DMS 273 (cell line): Measurements from ENCODE around the gene DCHS2.

Source experiments
- DNase-seq: peaks from one replicate; lab custom pipeline; 2025; ENCODE audit not compliant: unreplicated experiment; lab: John Stamatoyannopoulos, UW

Gene DCHS2

DNA sequence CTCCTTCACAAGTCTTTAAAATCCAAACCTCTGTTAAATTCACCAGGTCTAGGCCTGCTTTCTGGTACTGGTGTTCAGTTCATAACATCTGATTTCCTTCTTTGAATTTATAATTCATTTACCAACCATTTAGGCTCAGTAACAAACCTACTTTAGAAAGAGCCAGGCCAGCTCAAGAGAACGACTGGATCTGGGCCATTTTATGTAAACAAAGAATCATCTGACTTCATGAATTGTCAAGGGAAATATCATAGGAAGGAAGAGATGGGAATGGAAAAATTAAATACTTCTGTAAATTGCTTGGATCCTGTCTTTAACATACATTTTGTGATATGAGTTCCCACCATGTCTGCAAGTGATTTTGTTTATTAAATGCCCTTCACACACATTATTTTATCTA lies 36.5 kb downstream of the DCHS2 start:
- no peak for DNase-seq

DNA sequence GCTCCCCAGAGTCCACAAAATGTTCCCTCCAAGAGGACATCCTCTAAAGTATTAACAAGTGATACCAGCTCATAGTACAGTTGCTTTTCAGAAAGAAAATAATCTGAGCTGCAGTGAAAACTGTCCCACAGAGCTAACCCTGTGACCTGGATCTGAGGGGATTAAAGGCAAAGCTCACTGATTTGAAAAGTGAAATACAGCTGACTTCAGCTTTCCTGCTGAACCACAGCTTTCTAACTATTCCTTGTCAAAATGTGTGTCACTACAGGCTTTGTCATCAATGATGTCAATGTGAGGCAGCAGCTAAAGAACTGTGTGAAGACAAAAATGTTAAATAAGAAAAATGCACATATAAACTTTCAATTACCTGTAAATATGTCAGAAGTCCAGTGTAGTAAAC lies 36.9 kb downstream of the DCHS2 start:
- DNase-seq = no peak

DNA sequence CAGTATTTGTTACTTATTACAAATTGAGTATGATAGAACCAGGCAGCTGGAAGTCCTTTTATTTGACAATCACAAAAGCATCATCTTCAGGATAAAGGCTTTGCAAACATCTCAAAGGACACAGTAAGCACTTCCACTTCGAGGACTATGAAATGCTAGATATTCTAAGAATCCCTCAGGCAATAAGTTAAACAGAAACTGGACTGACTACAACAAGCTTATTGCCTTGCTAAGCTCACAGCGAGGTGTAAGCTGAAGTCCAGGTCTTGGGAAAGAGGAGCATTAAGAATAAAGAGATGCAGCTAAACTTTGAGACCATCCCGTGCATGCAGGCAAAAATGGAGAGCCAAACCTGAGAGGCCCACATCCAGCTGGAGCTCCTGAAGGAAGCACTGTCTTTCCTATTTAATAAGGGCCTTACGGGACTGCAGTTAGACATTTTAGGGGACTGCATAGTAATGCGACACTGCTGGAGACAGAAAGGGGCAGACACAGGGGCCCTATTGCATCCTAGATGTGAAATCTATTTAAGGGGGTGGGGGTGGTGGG lies 38.7 kb downstream of the DCHS2 start:
- no peak for DNase-seq

DNA sequence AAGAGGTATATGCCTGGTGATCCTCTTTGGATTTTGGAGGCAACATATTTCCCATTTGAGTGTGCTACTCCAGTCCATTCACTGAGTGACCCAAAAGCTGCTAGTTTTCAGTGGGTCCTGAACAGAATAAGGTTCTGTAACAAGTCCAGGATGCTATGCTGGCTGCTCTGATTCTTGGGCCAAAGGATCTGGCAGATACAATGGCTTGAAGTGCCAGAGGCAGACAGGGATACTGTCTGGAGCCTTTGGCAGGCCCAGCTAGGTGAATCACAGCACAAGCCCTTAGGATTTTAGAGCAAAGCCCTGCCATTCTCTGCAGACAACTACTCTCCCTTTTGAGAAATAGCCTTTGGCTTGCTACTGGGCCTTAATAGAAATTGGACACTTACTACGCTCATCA lies 40.6 kb downstream of the DCHS2 start:
- DNase-seq = no peak

DNA sequence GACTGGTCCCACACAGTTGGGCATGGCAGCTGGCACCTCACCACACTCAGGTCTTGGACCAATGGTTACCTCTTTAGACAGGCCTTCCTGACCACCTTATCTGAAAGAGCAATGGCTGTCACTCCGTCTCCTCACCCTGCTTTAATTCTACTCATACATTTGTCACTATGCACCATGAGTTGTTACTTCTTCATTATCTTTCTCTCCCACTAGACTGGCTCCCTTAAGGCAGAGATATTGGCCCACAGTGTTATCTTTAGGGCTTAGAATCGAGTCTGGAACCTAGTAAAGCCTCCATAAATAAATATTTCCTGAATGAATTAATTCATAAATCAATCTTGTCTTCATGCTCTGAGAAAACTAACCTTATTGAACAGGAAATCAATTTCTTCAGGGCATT lies 46.6 kb downstream of the DCHS2 start:
- no peak for DNase-seq

DNA sequence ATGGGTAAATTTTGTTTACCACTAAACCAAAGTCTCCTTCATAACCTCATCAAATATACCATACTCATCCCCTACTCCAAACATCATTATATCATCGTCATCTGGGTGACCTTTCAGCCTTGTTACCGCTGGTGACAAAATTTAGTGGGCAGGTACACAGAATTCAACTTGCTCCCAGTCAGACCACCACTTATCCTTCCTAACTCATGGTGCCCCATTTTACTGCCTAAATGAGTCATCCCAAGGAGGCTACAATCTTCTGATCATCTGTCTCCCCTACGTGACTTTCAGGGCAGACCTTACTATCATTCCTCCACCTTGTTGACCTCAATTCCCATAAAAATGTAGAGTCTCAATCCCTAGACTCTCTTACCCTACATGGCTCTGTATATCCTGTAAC lies 49.6 kb downstream of the DCHS2 start:
- DNase-seq = no peak

DNA sequence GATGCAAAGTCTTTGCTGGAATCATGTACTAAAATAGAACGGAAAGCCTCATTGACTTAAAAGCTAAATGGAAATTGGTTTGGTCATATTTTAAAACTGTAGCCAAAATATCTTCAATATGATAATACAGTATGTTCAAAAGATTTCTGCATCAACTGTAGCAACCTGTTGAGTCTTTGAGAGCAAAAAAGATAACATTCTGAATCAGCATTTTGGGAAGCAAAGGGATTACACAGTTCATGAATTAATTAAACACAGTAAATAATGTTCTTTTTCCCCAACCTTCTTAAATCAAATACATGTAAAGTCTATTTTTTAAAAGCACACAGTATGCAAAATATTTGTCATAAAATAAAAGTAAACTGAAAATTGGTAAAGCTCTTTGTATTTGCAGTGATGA lies 50.5 kb downstream of the DCHS2 start:
- DNase-seq = no peak

DNA sequence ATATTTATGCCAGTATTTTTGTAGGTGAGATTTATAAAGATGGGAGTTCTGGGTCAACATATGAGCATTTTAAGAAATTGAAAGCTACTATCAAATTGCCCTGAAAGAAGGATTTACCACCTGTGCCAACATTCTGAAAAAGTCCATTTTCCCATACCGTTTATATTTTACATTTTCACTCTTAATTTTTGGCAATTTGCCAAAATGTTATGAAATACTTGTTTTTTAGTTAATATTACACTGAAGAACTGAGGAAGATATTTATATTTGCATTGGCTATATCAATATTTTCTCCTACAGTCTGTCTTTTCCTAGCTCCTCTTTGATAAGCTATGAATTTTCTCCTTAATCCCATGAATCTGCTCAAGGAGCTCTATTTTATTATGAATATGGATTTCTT lies 52.4 kb downstream of the DCHS2 start:
- no peak for DNase-seq

DNA sequence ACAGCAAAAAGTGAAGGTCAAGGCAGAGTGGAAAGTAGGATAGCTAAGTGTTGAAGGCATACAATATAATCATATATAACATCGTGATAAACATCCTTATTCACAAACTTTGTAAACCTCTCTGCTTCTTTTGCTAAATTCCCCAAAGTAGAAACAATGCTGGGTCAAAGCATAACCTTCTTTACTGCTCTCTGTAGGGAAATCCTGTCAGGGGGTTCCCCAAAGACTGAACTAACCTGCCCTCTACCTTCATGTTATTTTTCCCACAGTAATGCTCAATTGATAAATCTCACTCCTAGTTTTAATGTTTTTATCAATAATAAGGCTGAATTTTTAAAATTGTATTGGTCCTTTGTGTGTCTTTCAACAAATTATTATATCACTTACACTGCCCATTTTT lies 55.7 kb downstream of the DCHS2 start:
- no peak for DNase-seq

DNA sequence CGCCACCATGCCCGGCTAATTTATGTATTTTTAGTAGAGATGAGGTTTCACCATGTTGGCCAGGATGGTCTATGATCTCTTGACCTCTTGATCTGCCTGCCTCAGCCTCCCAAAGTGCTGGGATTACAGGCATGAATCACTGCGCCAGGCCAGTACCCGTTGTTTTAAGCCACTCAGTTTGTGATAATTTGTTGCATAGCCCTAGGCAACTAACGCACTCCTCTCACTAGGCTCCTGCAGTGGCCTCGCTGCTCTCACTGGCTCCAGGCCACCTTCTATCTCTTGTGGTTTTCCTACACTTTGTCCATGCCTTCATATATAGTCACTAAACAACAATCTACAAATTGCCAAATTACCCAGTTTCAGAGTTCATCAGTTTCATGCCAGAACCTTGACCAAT lies 58.1 kb downstream of the DCHS2 start:
- no peak for DNase-seq

DNA sequence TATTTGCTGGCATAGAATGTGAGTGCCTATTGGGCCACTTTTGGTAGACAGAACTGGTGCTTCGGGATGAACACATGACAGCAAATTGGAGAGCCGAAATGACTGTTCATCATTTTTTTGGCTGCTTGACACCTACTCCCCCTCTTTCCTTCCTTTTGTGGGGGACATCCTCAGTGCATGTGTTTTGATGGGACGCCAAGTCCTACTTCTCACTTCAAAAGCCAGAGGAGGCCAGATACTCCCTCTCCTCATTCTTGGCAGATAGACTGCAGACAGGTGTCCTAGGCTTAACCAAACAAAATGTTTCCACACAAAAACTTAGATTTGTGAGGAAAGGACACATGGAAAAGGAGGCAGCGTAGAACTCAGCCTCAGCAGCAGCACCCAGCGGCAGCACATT lies 62.4 kb downstream of the DCHS2 start:
- no peak for DNase-seq

DNA sequence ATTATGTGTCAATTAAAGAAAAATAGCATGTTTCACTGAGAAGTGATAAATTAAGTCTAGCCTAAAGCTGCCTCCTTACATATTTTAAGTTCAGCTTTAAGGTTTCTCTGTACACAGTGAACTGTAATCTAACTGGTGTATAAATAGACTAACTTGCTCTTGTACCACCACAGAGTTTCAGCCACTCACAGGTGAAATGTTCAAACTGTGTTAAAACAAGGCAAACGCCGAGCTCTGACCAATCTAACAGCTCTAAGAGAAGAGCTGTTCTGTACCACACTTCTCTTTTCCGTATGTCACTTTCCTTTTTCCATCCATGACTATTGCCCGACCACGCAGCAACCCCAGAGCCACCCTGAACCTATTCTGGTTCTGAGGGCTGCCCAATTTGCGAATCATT lies 64.5 kb downstream of the DCHS2 start:
- DNase-seq = no peak

DNA sequence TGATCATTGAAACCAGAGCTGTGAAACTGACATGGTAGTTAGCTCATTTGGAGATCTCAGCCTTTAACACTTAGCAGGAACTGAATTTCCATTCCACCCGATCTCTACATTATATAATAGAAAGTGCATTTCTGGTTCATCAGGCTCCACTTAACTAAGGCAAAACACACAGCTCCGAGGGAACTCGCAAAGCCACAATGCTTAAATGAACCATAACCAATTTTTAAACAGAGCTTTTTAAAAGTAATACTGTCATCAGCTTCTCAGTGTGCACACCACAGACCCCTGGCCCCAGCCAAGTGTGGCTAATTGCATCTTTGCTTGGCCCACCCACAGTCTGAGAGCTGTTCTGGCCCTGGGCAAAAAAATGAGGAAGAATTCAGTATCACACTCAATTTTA lies 66.1 kb downstream of the DCHS2 start:
- DNase-seq = no peak

DNA sequence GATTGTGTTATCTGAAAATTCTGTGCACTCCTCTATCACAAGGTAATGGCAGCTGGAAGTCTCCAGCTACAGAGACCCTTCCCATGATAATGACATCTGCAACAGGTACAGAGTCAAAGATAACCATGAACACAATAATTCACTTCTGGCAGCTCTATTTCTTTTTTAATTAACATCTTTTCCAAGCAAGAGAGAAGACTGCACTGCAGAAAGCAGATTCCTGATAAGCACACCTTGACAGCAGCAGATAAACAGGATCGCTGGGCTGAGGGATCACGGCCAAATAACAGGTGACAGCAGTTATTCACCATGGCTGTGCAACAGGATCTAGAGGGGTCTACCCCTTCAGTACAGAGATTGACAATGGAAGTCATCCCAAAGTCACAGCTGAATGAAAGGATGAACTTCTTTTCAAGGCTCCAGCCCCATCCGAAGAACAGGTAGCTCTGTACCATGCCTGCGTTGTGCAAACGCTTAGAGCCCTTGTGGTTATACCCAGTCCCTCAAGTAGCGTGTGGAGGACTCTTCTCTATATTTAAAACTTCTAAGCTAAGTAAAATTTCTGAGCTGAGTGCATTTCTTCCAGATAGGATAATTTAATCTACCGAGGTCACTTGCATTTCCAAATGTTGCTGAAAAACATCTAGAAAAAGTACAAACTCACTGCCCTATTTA lies 66.7 kb downstream of the DCHS2 start:
- no peak for DNase-seq

DNA sequence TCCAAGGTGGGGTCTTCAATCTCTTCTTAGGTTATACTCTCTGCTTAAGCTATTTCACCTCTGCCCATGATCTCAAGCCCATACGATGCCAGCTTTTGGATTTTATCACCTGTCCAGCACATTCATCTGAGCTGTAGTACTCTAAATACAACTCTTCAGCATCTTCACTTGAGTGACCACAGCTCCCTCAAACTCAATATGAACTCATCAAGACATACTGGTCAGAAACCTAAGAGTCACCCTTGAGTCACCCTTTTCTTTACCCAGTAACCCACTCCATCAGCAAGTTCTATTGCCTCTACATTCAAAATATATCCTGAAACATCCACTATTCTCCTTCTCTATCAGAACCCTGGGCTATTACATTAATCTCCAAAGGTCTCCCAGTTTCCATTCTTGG lies 69.4 kb downstream of the DCHS2 start:
- DNase-seq = no peak

DNA sequence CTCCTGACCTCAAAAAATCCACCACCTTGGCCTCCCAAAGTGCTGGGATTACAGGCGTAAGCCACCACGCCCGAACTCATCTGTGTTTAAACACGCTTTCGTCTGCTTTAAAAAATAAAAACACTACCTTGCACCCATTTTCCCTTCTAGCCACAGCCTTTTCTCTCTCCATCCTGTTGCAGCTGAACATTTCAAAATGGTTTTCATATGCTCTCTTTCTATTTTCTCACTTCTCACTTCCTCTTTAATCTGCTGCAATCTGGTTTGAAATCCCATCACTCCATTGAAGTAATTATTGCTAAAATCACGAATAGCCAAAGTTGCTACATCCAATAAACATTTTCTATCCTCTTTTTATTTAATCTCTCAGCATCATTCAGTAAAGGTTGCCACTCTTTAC lies 70.0 kb downstream of the DCHS2 start:
- DNase-seq = no peak

DNA sequence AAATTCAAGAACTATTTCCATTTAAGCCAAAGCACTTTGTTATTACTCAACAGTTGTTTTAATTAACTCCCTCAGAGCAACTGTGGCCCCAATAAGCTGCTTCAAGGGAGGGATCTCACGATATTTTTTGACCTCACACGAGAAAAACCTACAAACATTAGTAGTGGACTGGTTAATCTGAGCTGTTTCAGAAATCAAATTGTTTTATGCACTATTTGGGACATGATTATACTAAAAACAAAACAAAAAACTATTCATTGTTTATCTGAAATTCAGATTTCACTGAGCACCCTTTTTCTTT lies 74.3 kb downstream of the DCHS2 start:
- DNase-seq = no peak

DNA sequence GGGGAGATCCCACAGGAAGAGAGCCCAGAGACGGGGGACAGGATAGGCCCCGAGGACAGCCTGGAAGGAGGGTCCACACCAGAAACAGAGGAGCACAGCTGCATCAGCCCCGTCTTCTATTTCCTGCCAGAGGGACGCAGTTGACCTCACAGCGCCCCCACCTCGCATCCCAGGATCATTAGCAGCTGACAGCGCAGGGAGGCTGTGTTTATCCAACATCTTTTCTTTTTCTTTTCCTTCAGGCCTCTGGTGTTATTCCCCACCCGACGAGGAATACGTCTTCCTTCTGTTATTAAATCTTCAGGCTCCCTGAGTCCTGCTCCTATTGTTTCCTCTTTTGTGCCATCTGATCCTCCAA lies 75.4 kb downstream of the DCHS2 start:
- DNase-seq = no peak

DNA sequence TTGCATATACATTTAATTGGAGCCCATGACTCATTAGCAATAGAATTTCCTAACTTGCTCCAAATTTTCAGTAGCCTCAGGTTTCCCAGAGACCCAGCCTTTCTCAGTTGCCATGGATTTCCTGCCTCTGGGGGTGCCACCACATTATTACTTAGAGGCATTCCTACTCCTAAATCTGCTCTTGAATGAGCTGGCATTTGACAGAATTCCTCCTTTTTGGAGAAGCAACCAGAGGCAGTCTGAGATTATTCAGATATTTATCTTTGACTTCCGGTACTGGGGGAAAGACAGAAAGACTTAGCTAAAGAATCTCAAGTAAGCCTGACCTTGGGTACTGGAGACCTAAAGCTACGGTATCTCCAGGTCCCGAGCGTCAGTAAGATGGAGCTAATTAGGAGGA lies 76.3 kb downstream of the DCHS2 start:
- DNase-seq = no peak

DNA sequence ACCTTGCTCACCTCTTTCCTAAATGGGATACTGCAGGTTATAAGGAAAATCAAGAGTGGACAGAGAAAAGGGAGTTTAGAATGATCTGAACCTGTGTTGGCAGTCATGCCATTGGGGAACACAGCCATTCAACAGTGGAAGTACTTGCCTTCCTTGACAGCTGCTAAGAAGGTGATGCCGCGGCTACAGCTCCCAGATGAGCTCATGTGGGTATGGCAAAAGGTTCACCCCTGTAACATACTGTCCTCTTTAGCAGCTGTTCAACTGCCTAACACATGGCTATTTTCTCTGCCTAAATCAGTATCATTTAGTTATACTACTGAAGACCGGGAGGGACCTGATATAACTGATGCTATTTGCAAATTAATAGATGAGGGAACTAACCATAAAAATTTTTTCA lies 76.8 kb downstream of the DCHS2 start:
- DNase-seq = no peak

DNA sequence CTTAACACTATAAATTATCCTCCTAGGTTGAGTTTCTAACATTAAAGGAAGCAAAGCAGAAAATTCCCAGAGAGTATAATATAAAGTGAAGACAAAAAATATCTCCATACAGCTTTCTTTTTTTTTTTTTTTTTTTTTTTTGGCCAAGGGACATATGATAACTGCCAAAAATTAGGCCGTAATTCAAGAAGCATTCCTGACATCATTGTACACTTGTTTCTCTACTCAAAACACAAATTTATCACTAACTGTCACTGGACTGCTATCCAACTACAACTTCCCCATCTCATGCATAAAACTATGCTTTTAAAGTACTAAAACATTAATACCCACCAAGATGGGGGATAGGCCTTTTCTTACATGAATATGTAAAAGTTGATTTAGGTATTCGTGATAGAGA lies 77.2 kb downstream of the DCHS2 start:
- DNase-seq = no peak

DNA sequence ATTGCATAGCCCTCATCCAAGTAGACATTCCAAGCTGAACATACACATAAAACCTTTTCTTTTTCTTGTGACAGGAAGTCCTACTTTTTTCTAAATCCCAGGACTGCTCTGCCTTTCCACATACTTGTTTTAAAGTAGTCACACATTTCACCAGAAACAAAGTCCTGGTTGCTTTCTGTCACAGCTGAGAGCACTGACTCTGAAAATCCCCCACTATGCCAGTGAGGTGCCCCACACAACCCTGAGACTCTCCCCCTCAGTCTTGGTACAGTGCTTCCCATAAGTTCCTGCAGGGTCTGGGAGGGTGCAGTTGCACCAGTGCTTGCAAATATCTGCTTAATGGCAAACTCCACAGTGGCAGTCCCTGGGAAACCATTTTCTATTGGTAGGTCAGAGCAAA lies 84.2 kb downstream of the DCHS2 start:
- DNase-seq = no peak

DNA sequence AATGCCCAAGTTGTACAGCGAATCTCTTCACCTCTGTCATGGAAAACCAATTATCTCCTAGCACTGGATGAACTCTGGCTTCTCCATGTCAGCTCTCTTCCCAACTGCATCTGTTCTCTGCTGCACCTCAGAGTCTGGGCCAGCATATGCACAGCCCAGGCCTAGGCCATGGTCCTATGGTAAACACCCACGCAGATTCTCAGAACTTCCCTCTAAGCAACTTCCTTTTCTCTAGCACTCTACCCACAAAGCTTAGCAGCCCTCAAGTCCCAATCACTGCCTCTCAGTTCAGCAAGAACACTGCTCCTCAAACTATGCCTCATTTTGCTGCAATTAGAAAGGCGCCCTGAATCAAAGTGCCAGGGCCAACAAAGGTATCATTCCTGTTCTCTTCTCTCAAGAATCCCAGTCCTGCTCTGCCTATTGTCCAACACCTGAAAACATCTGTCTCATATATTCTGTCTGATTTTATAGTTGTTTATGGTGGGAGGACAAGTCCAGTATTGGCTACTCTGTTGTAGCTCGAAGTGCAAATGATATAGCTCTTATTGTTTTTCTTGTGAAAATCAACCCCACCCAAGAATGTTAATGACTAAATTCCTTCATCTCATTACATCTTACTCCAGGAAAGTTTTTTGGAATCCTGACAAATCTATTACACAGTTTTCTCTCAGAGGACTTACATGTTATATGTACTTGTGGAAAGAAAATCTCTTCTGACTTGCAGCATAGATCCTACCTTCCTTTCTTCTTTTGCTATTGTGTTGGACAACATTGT lies 85.4 kb downstream of the DCHS2 start:
- no peak for DNase-seq
